SH-SY5Y (cell line): Measurements from ENCODE around the gene AUP1.

Experiments
- GATA2 ChIP-seq: IDR thresholded peaks from 2 replicates; pipeline ENCODE4 v1.6.1; 2011; ENCODE audit warnings: mild to moderate bottlenecking, low read depth, low read length
- GATA3 ChIP-seq: IDR thresholded peaks from 2 replicates; pipeline ENCODE4 v1.6.1; 2011; ENCODE audit warnings: low read depth, mild to moderate bottlenecking, low read length, moderate library complexity

DNA sequence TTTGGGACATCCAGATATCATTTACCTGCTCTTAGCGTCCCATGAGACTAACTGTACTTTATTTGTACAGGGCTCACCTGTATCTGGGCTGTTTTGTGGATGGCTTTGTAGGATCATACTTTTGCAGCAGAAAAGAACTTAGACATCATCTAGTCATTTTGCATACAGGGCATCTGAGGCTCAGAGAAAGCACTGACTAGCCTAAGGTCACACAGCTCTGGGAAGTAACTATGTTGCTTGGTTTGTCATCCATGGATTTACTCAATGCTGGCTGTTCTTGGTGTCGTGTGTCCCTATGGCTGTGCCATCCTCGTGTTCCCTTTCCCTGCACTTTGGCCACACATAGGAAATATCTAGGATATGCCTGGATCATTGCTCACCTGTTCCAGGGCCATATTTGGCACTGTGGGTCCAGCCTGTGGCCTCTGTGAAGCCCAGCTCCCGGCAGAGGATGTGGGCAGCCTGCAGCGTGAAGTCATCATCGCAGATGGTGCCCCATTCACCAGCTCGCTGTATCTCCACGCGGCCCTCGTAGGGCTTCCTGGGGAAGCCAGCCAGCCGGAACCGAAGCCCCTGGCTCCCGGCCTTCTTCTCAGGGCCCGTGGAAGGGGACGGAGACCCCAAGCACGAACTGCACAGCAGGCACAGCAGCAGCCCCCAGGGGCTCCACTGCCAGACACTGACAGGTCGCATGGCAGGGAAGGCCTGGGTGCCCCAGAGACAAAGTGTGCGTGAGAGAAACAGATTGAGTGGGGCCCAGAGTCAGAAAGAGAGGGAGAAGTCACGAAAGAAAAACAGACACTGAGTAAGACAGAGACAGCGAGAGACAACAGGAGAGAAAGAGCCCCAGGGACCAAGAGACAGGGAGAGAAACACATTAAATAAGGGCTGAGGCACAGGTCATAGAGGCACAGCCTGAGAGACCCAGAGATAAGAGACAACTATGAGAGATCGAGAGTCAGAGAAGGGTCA is 22.7 kb upstream of the AUP1 start:
- TF ChIP-seq GATA2 (no peak), GATA3 (no peak)
